ENCODE results near the gene LRRC27. TPM values are rescaled to one million over a fixed set of nuclear protein-coding genes. Genes with fewer than 3 reads are reported as not detected.

The LRRC27 gene
- polyA plus RNA-seq, 3 donors from 2014 or later, result 3.8 to 8.5 (median 8.2) TPM

DNA sequence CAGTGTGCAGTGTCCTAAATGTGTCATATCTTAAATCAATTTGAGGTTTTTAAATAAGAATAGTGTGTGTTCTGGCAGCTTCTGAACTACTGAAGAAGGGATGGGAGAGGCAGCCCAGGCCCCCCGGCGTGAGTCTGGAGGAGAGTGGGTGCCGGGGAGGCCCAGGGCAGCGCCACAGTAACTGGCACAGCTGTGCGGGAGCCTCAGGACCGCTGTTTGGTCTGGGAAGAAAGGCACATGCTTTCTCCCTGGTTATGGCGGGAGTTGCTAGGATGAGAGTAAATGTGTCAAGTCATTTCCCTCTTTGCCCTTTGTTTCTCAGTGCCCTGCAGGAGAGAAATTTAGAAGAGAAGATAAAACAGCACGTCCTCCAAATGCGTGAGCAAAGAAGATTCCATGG lies 33.1 kb downstream of the LRRC27 start:
- Mint-ChIP-seq H3K9me3 (no peaks in the 10 kb centered on the region), H3K4me1 (no peaks in the 10 kb centered on the region), H3K27me3 (ENCODE audit: low read depth in 3 of 3) (no peaks in the 10 kb centered on the region), H3K27ac (peak overlapping the region in 1 of 6 donors; percentile 40), H3K36me3 (peaks cover 9 to 33% (median 24%) of the 10 kb centered on the region in 3 donors), H3K4me3 (no peak overlapping the region)
- no peak for DNase-seq

DNA sequence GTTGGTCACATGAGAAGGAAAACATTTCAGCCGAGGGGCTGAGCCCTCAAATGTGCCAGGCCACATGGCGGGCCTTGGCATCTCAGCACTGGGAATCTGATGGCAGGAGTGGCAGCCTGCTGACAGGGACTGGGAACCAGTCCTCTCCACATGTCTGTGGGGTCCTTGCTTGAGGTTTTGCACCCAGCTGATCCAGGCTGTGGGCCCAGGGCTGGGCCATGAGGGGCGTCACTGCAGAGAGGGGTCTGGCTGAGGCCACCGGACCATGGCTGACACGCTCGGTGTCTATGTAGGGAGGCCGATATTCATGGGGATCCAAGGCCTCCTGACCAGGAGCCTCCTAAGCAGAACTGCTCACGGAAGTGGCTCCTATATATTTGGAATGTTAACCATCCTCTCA lies 34.0 kb downstream of the LRRC27 start:
- peaks cover 9 to 33% (median 24%) of the 10 kb centered on the region in 3 donors for H3K36me3 Mint-ChIP-seq
- H3K27ac Mint-ChIP-seq, result no peak overlapping the region
- no peak for DNase-seq
- no peaks in the 10 kb centered on the region for H3K4me1 Mint-ChIP-seq
- no peak overlapping the region for H3K4me3 Mint-ChIP-seq
- H3K27me3 Mint-ChIP-seq (ENCODE audit: low read depth in 3 of 3), result no peaks in the 10 kb centered on the region
- H3K9me3 Mint-ChIP-seq, result no peaks in the 10 kb centered on the region

DNA sequence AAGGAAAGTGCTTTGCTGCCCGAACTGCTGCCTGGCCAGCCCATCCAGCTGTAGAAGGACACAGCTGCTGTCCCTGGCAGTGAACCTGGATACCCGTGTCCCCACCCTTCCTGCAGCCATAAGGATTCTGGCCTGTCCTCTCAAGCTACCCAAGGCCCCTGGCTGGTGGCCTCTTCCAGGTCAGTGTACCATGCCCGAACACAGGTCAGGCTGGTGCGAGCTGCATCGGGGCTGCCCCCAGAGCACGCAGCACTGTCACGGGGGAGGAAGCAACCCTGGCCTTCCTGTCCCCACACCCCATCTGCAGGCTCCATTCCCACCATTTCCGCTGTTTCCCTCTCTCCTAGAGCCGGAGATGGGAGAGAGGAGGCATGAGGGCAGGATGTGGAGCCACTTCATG lies 34.5 kb downstream of the LRRC27 start:
- no peak for DNase-seq
- Mint-ChIP-seq H3K27me3 (ENCODE audit: low read depth in 3 of 3) (no peaks in the 10 kb centered on the region), H3K4me3 (no peak overlapping the region), H3K36me3 (peaks cover 9 to 33% (median 24%) of the 10 kb centered on the region in 3 donors), H3K27ac (peak overlapping the region in 1 of 6 donors; percentile 22), H3K9me3 (no peaks in the 10 kb centered on the region), H3K4me1 (no peaks in the 10 kb centered on the region)

DNA sequence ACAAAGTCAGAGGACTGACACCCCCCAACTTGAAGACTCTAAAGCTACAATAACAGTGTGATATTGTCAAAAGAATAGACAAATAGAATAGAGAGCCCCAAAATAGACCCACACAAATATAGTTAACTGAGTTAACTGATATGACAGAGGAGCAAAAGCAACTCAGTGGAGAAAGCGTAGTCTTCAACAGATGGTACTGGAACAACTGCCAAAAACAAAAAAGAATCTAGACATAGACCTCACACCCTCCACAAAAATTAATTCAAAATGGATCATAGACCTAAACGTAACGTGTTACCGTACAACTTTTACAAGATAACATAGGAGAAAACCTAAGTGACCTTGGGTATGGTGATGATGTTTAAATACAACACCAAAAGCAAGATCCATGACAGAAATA lies 36.4 kb downstream of the LRRC27 start:
- Mint-ChIP-seq H3K4me3 (no peak overlapping the region), H3K27ac (no peak overlapping the region), H3K4me1 (peaks cover 2 to 6% of the 10 kb centered on the region in 2 donors), H3K27me3 (ENCODE audit: low read depth in 3 of 3) (peaks cover 0 to 2% (median 0%) of the 10 kb centered on the region in 3 donors), H3K9me3 (no peaks in the 10 kb centered on the region), H3K36me3 (peaks cover 9 to 33% (median 24%) of the 10 kb centered on the region in 3 donors)
- DNase-seq, result no peak

DNA sequence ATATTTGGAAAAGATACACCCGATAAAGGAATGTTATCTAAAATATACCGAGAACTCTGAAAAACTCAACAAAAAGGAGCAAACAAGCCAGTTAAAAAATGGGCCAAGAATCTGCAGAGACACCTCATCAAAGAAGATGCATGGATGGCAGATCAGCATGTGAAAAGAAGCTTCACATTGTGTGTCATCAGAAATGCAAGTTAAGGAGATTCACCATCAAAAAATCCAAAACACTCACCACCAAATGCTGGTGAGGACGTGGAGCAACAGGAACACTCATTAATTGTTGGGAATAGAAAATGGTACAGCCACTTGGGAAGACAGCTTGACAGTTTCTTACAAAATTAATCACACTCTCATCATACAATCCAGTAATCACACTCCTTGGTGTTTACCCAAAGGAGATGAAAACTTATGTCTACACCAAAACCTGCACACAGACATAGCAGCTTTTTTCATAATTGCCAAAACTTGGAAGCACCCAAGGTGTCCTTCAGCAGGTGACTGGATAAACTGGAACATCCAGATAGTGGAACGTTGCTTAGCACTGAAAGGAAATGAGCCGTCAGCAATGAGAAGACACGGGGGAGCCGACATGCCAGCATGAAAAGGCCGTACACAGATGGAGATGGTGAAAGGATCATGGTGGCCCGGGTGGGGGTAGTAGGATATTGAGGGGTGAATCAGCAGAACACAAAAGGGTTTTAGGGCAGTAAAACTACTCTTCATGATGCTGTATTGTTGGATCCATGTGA lies 37.1 kb downstream of the LRRC27 start:
- Mint-ChIP-seq H3K4me1 (peaks cover 2 to 6% of the 10 kb centered on the region in 2 donors), H3K27me3 (ENCODE audit: low read depth in 3 of 3) (peaks cover 0 to 2% (median 0%) of the 10 kb centered on the region in 3 donors), H3K36me3 (peaks cover 9 to 33% (median 24%) of the 10 kb centered on the region in 3 donors), H3K4me3 (no peak overlapping the region), H3K9me3 (no peaks in the 10 kb centered on the region), H3K27ac (peak overlapping the region in 1 of 6 donors; percentile 29)
- no peak for DNase-seq

DNA sequence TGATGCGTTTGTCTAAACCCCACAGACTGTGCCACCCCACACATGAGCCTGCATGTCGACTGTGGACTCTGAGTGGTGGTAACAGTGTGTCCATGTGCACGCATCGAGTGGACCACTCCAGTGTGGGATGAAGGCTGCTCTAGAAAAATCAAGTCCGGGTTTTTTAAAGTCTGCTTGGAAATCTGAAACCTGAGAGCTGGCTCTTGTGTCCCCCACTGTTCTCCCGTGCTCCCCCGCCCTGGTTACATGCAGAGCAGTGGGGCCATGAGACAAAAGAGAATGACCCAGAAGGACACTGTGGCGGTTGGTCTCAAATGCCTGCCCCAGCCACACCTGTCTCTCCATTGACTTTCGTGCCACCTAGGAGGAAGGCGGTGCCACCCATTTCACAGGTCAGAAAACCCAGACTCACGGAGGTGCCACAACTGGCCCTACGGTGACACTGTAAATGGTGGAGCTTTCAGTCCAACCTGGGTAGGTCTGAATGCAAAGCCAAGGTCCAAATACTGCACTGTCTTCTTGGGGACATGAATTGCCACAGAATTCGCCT lies 37.7 kb downstream of the LRRC27 start:
- no peak for DNase-seq
- no peaks in the 10 kb centered on the region for H3K9me3 Mint-ChIP-seq
- H3K4me3 Mint-ChIP-seq, result no peak overlapping the region
- peaks cover 9 to 28% (median 24%) of the 10 kb centered on the region in 3 donors for H3K36me3 Mint-ChIP-seq
- H3K27ac Mint-ChIP-seq, result no peak overlapping the region
- H3K27me3 Mint-ChIP-seq (ENCODE audit: low read depth in 3 of 3), result peaks cover 0 to 2% (median 0%) of the 10 kb centered on the region in 3 donors
- peaks cover 2 to 6% of the 10 kb centered on the region in 2 donors for H3K4me1 Mint-ChIP-seq

DNA sequence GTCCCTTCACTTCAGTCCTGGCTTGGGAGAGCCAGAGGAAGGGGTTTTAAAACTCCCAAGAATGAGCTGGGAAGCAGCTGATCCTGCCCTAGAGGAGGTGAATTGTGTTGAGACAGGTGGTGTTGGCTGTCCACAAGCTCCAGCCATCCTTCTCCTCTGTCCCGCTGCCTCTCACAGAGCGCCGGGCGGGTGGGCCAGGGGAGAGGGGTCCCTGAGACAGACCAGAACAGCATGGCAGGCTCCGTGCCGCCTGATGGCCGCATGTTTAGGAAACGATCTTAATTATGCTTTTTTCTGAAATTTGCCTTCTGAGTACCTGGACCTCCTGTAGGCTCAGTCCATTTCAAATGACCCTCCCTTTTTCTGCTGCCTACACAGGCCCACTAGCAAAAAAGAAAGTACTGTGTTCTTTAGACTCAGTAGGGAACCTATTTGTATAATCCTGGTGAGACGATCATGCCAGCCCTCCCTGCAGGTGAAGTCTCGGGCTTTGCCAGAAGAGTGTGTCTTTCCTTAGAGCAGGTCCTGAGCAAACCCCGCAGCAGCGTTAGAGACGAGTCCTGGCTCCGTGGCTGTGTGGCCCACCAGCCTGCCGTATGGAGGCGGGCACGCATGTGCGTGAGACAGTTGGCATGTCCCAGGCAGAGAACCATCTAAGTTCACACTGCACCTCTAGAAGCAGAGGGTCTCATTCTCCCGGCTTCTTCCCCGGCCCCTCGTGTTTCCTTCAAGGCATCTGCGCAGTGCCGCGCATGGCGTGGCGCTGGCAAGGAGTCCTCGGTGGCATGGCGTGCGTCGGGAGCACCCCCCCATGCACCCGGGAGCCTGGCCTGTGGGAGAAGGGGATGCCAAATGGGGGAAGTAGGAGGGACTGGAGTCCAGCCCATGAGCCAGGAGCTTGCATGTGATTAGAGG lies 38.7 kb downstream of the LRRC27 start:
- peaks cover 0 to 2% (median 0%) of the 10 kb centered on the region in 3 donors for H3K27me3 Mint-ChIP-seq (ENCODE audit: low read depth in 3 of 3)
- peaks cover 2 to 6% of the 10 kb centered on the region in 2 donors for H3K4me1 Mint-ChIP-seq
- no peak overlapping the region for H3K27ac Mint-ChIP-seq
- no peak overlapping the region for H3K4me3 Mint-ChIP-seq
- no peak for DNase-seq
- H3K9me3 Mint-ChIP-seq, result no peaks in the 10 kb centered on the region
- peaks cover 9 to 23% (median 20%) of the 10 kb centered on the region in 3 donors for H3K36me3 Mint-ChIP-seq

DNA sequence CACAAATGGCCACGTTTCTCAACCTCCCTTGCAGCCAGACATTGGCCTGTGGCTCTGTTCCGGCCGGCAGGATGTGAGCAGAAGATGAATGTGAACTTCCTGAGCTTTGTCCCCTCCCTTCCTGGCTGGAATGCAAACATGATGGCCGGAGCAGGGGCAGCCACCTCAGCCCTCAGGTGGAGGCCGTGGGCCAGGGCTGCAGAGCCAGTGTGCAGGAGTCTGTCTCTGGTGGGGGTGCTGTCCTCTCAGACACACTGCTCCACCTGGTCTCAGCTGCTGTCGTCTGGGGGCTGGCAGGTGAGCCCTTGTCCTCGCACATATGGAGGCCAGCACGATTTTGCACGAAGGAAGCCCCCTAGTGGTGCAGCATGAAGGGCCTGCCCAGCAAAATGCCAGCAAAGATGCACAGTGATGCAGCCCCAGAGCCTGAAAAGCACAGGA lies 39.7 kb downstream of the LRRC27 start:
- Mint-ChIP-seq H3K27me3 (ENCODE audit: low read depth in 3 of 3) (peaks cover 0 to 2% (median 0%) of the 10 kb centered on the region in 3 donors), H3K9me3 (no peaks in the 10 kb centered on the region), H3K4me3 (no peak overlapping the region), H3K27ac (peak overlapping the region in 1 of 6 donors; percentile 61), H3K36me3 (peaks cover 9 to 28% (median 20%) of the 10 kb centered on the region in 3 donors), H3K4me1 (peaks cover 2 to 6% of the 10 kb centered on the region in 2 donors)
- no peak for DNase-seq

DNA sequence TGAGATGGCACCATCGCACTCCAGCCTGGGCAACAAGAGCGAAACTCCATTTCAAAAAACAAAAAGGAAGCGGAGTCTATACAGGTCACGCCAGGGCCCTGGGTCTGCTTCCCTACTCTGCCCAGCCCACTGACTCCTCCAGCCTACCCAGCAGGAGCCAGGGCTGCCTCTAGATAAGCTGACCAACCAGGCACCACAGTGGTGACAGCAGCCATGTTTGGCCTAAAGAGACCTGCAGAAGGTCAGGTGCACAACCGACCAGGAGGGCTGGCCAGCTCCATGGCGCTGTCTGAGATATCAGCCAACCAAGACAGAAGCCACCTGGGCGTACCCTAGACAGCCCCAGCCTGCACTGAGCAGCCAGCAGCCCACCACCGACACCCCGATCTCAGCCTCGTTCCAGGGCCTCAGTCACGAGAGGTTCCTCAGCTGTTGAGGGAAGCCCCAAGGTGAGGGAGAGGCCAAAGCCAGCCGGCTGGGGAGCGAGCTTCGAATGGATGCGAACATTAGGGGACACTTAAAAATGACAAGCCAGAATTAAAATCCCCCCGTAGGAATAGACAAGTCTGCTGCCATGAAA lies 40.6 kb downstream of the LRRC27 start:
- Mint-ChIP-seq H3K4me3 (no peak overlapping the region), H3K9me3 (no peaks in the 10 kb centered on the region), H3K36me3 (peaks cover 0 to 19% (median 11%) of the 10 kb centered on the region in 3 donors), H3K4me1 (peaks cover 2 to 6% of the 10 kb centered on the region in 2 donors), H3K27ac (no peak overlapping the region), H3K27me3 (ENCODE audit: low read depth in 3 of 3) (peaks cover 0 to 4% (median 0%) of the 10 kb centered on the region in 3 donors)
- DNase-seq, result no peak

DNA sequence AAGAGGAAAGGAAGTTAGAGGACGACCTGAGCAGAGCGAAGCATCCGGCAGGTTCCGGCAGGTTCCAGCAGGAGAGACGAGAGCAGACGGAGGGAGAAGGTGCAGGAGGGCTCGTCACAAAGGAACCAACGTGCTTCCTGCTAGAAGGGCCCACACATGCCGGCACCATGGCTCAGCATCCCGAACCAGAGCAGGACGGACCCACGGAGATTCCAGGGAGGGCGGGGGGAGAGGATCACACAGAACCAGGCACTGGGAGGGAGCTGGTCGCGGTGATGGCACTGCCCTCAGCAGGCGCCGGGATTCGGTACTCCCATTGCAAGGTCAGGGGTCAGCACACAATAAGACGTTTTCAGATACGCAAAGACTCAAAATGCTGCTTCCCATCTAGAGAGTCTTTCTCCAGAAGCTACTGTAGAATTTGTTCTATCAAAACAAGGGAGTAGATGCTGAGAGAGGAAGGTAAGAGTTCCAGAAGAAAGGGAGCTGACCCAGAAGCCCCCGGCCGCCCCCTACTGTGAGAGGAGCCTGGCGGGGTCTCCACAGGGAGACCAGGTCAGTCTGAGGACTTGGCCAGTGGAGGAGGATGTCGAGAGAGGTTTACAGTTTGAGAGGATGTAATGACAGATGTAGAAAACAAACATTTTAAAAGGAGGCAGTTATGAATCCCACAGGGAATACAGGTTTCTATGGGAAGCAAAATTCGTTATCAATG lies 41.4 kb downstream of the LRRC27 start:
- Mint-ChIP-seq H3K4me3 (no peak overlapping the region), H3K4me1 (peaks cover 2 to 6% of the 10 kb centered on the region in 2 donors), H3K27ac (no peak overlapping the region), H3K9me3 (no peaks in the 10 kb centered on the region), H3K27me3 (ENCODE audit: low read depth in 3 of 3) (peaks cover 0 to 4% (median 0%) of the 10 kb centered on the region in 3 donors), H3K36me3 (peaks cover 0 to 12% (median 11%) of the 10 kb centered on the region in 3 donors)
- no peak for DNase-seq

DNA sequence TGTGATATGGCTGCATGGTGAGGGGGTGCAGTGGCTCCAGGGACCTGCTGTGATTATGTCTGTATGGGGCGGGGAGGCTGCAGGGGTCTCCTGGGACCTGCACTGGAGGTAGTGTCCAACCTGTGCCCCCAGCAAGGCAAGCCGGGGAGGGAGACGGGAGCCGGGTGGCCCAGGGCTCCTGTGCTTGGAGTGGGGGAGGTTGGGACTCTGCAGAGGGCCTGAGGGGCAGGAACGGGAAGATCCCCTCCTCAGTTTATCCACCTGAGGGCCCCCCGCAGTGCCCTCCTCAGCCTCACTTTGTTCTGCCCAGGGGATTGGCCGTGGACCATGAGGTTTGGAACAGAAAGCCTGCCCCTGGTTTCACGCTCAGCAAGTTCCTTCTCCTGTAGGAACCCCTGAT lies 42.2 kb downstream of the LRRC27 start:
- no peak for DNase-seq
- Mint-ChIP-seq H3K4me3 (no peak overlapping the region), H3K36me3 (peaks cover 0 to 6% (median 5%) of the 10 kb centered on the region in 3 donors), H3K4me1 (peaks cover 2 to 6% of the 10 kb centered on the region in 2 donors), H3K27ac (no peak overlapping the region), H3K9me3 (no peaks in the 10 kb centered on the region), H3K27me3 (ENCODE audit: low read depth in 3 of 3) (peaks cover 0 to 4% (median 0%) of the 10 kb centered on the region in 3 donors)

DNA sequence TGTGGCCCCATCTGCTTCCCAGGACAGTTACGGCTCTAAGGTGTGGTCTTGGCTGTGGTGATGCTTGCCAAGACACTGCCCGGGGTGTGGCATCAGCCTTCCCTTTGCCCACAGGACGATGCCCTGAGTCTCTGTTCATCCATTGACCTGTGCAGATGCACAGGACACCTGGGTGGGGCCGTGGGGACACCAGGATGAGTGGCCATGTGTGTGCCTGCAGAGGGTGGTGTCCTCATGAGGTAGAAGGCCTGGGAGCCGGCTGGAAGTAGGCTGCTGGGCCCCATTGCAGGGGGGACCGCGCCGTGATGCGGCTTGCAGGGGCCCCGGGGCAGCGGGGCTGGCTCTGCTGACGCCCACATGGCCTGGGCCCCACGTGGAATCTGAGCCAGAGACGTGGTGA lies 42.6 kb downstream of the LRRC27 start:
- Mint-ChIP-seq H3K27ac (no peak overlapping the region), H3K36me3 (peaks cover 0 to 10% (median 7%) of the 10 kb centered on the region in 3 donors), H3K27me3 (ENCODE audit: low read depth in 3 of 3) (peaks cover 0 to 4% (median 0%) of the 10 kb centered on the region in 3 donors), H3K9me3 (no peaks in the 10 kb centered on the region), H3K4me3 (no peak overlapping the region), H3K4me1 (peaks cover 2 to 6% of the 10 kb centered on the region in 2 donors)
- DNase-seq, result no peak
